HG03521 (cell line): ENCODE measurements around the gene KMO.

Experiments used
- ATAC-seq: cut with Tn5 transposase; IDR thresholded peaks from one replicate; pipeline ENCODE4 v1.9.1; 2021; ENCODE audit warnings: mild to moderate bottlenecking, moderate library complexity; ENCODE audit not compliant: unreplicated experiment

Gene KMO

GRCh38 chr1:241591736-241592135 lies 59.6 kb downstream of the KMO start:
- no peak for ATAC-seq

- ATAC-seq = peak; percentile 64
Measured at GRCh38 chr1:241592273-241592958, 60.2 kb downstream of the KMO start.

GRCh38 chr1:241593186-241593585 lies 61.0 kb downstream of the KMO start:
- no peak for ATAC-seq

- no peak for ATAC-seq
Measured at GRCh38 chr1:241596633-241597032, 64.5 kb downstream of the KMO start.

GRCh38 chr1:241598249-241598648 lies 66.1 kb downstream of the KMO start:
- ATAC-seq = no peak

- peak; percentile 80 for ATAC-seq
Measured at GRCh38 chr1:241600496-241600901, 68.3 kb downstream of the KMO start.

GRCh38 chr1:241603731-241604245 lies 71.6 kb downstream of the KMO start:
- ATAC-seq = no peak

GRCh38 chr1:241605146-241605805 lies 73.1 kb downstream of the KMO start:
- no peak for ATAC-seq

- no peak for ATAC-seq
Measured at GRCh38 chr1:241606544-241606943, 74.4 kb downstream of the KMO start.

- no peak for ATAC-seq
Measured at GRCh38 chr1:241607497-241607896, 75.3 kb downstream of the KMO start.

GRCh38 chr1:241608379-241609033 lies 76.3 kb downstream of the KMO start:
- no peak for ATAC-seq

GRCh38 chr1:241610056-241610815 lies 78.1 kb downstream of the KMO start:
- no peak for ATAC-seq

GRCh38 chr1:241611063-241611462 lies 78.9 kb downstream of the KMO start:
- peak; percentile 88 for ATAC-seq

GRCh38 chr1:241611736-241612135 lies 79.6 kb downstream of the KMO start:
- no peak for ATAC-seq

GRCh38 chr1:241612533-241613477 lies 80.6 kb downstream of the KMO start:
- ATAC-seq = no peak

GRCh38 chr1:241614144-241614543 lies 82.0 kb downstream of the KMO start:
- no peak for ATAC-seq

GRCh38 chr1:241614572-241614971 lies 82.4 kb downstream of the KMO start:
- ATAC-seq = no peak

GRCh38 chr1:241615043-241615974 lies 83.1 kb downstream of the KMO start:
- no peak for ATAC-seq

- no peak for ATAC-seq
Measured at GRCh38 chr1:241617426-241617825, 85.2 kb downstream of the KMO start.
